ENCODE measurements around the gene TGFBR1. TPM values are rescaled to one million over a fixed set of nuclear protein-coding genes. Genes with fewer than 3 reads are reported as not detected.

Gene TGFBR1
- total RNA-seq, 2 donors from 2014 or later, result 85.0 to 91.6 TPM

DNA sequence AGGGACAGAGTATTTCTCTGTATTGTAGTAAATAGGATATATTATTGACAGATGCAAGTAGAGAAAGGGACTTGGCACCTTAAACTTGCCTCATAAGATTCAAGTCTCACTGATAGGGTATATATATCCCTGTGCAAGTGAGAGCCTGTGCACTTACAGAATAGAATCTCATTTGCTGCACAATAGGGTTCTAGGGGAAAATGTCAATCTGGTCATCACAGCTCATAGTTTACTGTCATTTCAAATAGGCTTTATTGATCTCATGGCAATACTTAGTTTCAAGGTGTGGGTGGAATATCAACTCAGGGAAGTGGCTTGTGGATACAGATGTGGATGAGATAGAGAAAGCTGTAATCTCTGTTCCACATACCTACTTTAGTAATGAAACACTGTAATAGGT, 42.3 kb downstream of the TGFBR1 start:
- intact Hi-C loops (cut with DNase I), result loop anchor here (10.0 kb wide), 1 partner anchor 302 kb away; no protein-coding TSS in a partner anchor
- DNase-seq (ENCODE audit: low spot score), result no peak

DNA sequence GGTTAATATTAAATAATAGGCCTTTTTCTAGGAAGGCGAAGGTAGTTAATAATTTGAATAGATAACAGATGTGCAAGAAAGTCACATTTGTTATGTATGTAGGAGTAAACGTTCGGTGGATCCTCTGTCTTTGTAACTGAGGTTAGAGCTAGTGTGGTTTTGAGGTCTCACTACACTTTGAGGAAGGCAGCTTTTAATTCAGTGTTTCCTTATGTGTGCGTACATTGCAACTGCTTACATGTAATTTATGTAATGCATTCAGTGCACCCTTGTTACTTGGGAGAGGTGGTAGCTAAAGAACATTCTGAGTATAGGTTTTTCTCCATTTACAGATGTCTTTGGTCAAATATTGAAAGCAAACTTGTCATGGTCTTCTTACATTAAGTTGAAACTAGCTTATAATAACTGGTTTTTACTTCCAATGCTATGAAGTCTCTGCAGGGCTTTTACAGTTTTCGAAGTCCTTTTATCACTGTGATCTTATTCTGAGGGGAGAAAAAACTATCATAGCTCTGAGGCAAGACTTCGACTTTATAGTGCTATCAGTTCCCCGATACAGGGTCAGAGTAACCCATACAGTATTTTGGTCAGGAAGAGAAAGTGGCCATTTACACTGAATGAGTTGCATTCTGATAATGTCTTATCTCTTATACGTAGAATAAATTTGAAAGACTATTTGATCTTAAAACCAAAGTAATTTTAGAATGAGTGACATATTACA, 45.7 kb downstream of the TGFBR1 start:
- intact Hi-C loops (cut with DNase I), result no loop called here
- DNase-seq (ENCODE audit: low spot score), result no peak

DNA sequence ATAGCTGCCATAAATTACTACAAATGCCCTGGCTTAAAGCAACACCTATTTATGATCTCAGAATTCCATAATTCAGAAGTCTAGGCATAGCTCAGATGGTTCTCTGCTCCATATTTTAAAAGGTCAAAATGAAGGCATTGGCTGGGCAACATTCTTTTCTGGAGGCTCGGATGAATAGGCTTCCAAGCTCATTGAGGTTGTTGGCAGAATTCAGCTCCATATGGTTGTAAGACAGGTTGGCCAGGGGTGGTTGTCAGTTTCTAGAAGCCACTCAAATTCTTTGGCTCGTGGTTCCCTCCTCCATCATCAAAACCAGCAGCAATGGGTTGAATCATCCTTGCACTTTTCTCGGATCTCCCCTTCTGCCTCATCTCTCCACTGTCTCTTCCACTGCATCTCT, 49.4 kb downstream of the TGFBR1 start:
- DNase-seq (ENCODE audit: low spot score), result no peak
- intact Hi-C loops (cut with DNase I), result no loop called here

DNA sequence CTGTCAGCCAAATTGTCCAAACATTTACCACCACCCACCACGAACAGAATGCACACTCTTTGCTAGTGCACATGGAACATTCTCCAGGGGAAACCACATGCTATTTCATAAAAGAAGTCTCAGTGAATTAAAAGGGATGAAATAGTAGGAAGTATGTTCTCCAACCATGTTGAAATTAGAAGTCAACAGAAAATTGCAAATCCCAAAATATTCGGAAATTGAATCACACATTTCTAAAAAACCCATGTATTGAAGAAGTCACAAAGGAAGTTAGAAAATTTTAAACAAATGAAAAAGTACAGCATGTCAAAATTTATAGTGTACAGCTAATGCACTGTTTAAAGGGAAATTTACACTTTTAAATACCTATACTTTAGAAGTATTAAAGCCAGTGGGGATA, 50.8 kb downstream of the TGFBR1 start:
- DNase-seq (ENCODE audit: low spot score), result no peak
- intact Hi-C loops (cut with DNase I), result no loop called here

- DNase-seq (ENCODE audit: low spot score), result no peak
- intact Hi-C loops (cut with DNase I), result no loop called here
These were observed 53.7 kb downstream of the TGFBR1 start for GRCh38 chr9:99158629-99159028.

GRCh38 chr9:99160173-99160572, 55.3 kb downstream of the TGFBR1 start:
- intact Hi-C loops (cut with DNase I), result no loop called here
- DNase-seq (ENCODE audit: low spot score), result no peak

- intact Hi-C loops (cut with DNase I), result no loop called here
These were observed 57.9 kb downstream of the TGFBR1 start for GRCh38 chr9:99162759-99163364.

GRCh38 chr9:99166149-99166548, 61.2 kb downstream of the TGFBR1 start:
- intact Hi-C loops (cut with DNase I), result no loop called here
- DNase-seq (ENCODE audit: low spot score), result no peak

More at GRCh38 chr9:99162759-99163364, 57.9 kb downstream of the TGFBR1 start:
- DNase-seq (ENCODE audit: low spot score), result no peak

- intact Hi-C loops (cut with DNase I), result no loop called here
- DNase-seq (ENCODE audit: low spot score), result no peak
These were observed 62.2 kb downstream of the TGFBR1 start for GRCh38 chr9:99167119-99167518.

- intact Hi-C loops (cut with DNase I), result no loop called here
- DNase-seq (ENCODE audit: low spot score), result no peak
These were observed 62.8 kb downstream of the TGFBR1 start for GRCh38 chr9:99167694-99168093.

DNA sequence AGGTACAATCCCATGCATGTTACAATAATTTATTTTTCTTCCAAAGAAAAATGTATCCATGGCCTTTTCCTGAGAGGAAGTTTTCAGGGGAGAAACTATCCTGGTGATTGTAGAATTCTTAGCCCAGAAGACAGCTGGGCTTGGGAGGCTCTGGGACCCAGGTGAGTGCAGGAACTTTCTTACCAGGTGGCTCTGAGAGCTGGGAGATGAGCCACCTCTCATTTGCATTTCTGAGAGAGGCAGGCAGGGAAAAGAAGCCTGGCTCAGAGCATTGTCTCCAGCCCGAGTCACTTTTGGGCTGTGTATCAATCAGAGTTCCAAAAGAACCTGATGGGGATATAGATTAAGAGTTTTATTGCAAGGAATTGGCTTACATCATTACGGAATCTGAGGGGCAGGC, 64.2 kb downstream of the TGFBR1 start:
- intact Hi-C loops (cut with DNase I), result no loop called here
- no peak for DNase-seq (ENCODE audit: low spot score)

- no peak for DNase-seq (ENCODE audit: low spot score)
- intact Hi-C loops (cut with DNase I), result no loop called here
These were observed 65.3 kb downstream of the TGFBR1 start for GRCh38 chr9:99169982-99170761.

- intact Hi-C loops (cut with DNase I), result no loop called here
- no peak for DNase-seq (ENCODE audit: low spot score)
These were observed 66.6 kb downstream of the TGFBR1 start for GRCh38 chr9:99171225-99172123.

DNA sequence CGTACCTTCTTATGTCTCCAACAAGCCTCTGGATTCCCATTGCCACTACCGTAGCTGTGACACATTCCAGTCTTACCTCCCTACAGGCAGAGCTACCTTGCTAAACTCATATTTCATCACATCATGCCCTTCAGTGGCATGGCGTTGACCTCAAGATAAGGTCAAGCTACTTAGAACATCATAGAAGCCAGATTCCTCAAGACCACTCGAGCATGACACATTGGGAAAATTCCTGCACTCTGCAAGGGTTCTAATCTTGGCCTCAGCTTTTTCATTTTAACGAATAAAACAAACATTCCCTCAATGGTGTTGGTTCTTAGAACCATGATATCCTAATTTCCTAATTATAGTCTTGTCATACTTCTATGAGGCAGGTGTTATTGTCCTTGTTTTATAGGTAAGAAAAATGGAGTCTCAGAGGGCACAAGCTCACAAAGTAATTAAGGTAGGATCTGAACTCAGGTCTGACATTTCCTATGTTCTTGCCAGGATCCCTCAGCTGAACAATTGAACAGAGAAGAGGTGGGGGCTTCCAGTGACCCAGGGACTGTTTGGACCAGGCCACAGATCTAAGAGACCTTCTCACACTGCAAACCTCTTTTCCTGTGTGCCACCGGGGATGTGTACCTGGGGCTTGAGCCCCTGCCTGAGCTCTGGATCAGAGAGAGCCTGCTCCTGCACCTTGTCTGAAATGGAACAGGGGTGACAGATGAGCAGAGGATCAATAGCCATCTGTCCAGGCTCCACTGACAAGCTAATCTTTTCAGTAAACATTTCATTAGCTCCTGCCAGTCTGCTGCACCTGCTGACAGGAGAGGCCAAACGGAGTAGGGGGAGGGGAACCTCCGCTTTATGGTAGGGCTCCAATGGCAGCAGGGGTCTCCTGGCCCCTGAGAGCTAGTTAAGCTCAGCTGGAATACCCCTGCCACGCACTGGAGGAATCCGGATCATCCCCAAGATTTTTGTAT, 67.5 kb downstream of the TGFBR1 start:
- no peak for DNase-seq (ENCODE audit: low spot score)
- intact Hi-C loops (cut with DNase I), result no loop called here

GRCh38 chr9:99173570-99174504, 68.9 kb downstream of the TGFBR1 start:
- intact Hi-C loops (cut with DNase I), result no loop called here
- no peak for DNase-seq (ENCODE audit: low spot score)

DNA sequence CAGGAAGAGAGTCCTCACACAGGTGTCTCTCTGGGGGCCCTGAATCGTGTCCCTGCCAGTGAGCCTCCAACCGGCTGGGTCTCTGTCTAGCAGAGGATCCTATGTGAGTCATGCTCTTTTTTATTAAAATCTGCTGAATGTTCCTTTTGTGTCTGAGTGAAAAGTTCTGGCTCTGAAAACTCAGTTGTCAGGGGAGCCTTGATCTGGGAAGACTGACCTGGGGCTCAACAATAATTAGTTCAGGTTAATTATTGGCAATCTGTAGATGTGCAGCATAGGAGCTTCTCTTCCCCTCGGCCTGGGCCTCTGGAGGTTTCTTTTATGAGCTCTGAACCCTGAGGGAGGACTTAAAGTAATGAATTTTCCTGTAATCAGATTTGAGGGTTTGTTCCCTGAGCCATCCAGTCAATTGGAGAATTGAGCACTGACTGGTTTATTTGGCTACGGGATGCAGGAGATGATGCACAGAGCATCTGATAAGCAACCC, 71.7 kb downstream of the TGFBR1 start:
- DNase-seq (ENCODE audit: low spot score), result no peak
- intact Hi-C loops (cut with DNase I), result no loop called here
